Measurements from ENCODE around the gene DUSP11.

DNA sequence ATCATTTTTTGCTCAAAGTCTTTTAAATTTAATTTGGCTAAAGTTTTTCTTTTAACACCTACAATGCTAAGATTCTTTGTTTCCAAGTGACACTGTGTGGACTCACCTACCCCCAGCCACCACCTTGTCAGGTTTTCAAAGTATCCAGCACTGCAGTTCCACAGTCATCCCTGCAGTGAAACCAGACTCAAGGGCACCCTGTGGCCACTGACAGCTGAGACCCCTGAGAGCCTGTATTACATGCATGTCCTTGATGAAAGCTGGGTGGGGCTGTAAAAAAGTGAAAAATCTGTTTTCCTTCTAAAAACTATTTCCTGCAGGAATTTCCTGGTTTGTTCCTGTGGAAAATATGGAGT, 62.7 kb downstream of the DUSP11 start:
- TF ChIP-seq POLR2A (IDR thresholded peaks at IDR 0.05; ENCODE audit: low read length): no peak
- no peak for TF ChIP-seq GATA1 (IDR thresholded peaks at IDR 0.05; ENCODE audit: low read depth, low read length)

Measured in erythroblast (primary cell).